IMR-90 (cell line): ENCODE data around the gene PRAC1. TPM values are rescaled to one million over a fixed set of nuclear protein-coding genes. Genes with fewer than 3 reads are reported as not detected.

ENCODE experiments used
- ATAC-seq: fragments of 200-7000 bp; cut with Tn5 transposase; 2 replicates; pipeline ENCODE4 v1.9.1; 2020; ENCODE audit warnings: low read depth, mild to moderate bottlenecking, moderate library complexity
- BruUV-seq: library from RNA; stranded (reverse); fragments of 400-500 nt; replicated peaks from 2 replicates; lab custom pipeline; 2021; lab: Mats Ljungman, UMichigan
- CTCF ChIA-PET: fragments of 300-600 bp; formaldehyde crosslinking; extraction: SDS; loops from one replicate; lab custom pipeline; 2021; ENCODE audit warnings: antibody characterized with exemption; lab: Yijun Ruan, JAX
- POLR2A ChIA-PET: fragments of 300-600 bp; sonication (Branson Sonifier 250); formaldehyde crosslinking; loops from one replicate; lab custom pipeline; 2022; ENCODE audit warnings: antibody characterized with exemption; ENCODE audit not compliant: unreplicated experiment; lab: Charles Lee
- DNase-seq: peaks from one replicate; pipeline ENCODE4 v3.0.0; 2013
- H2AFZ ChIP-seq: replicated peaks from 2 replicates; pipeline ENCODE3; 2013; ENCODE audit warnings: low read length, mild to moderate bottlenecking; ENCODE audit not compliant: poor library complexity
- H2AK5ac ChIP-seq: 2 replicates; pipeline ENCODE4 v1.6.1; 2013; ENCODE audit warnings: low read depth, low read length, inconsistent platforms
- H2AK9ac ChIP-seq: replicated peaks from 2 replicates; pipeline ENCODE3; 2013; ENCODE audit warnings: mild to moderate bottlenecking, low read depth, low read length, moderate library complexity; ENCODE audit not compliant: poor library complexity
- H2BK120ac ChIP-seq: 2 replicates; pipeline ENCODE4 v1.6.1; 2013; ENCODE audit warnings: low read depth, low read length, inconsistent platforms
- H2BK15ac ChIP-seq: 3 replicates; pipeline ENCODE4 v1.6.1; 2013; ENCODE audit warnings: low read depth, low read length, inconsistent platforms
- H2BK20ac ChIP-seq: 2 replicates; pipeline ENCODE4 v1.6.1; 2013; ENCODE audit warnings: low read depth, mild to moderate bottlenecking, inconsistent platforms, low read length, moderate library complexity
- H2BK5ac ChIP-seq: 2 replicates; pipeline ENCODE4 v1.6.1; 2013; ENCODE audit warnings: mild to moderate bottlenecking, low read depth, low read length, inconsistent platforms; ENCODE audit not compliant: poor library complexity, severe bottlenecking
- H3K14ac ChIP-seq: replicated peaks from 2 replicates; pipeline ENCODE4 v1.6.1; 2013; ENCODE audit warnings: low read depth, low read length, inconsistent platforms
- H3K18ac ChIP-seq: 2 replicates; pipeline ENCODE4 v1.6.1; 2013; ENCODE audit warnings: low read depth, low read length, control low read depth
- H3K23ac ChIP-seq: 2 replicates; pipeline ENCODE4 v1.6.1; 2013; ENCODE audit warnings: low read depth, low read length, inconsistent platforms
- H3K27ac ChIP-seq: 2 replicates; pipeline ENCODE4 v1.5.1; 2013; ENCODE audit warnings: mild to moderate bottlenecking, control low read depth, low read length; ENCODE audit not compliant: insufficient read depth
- H3K27me3 ChIP-seq: 2 replicates; pipeline ENCODE4 v1.6.1; 2013; ENCODE audit warnings: low read length; ENCODE audit not compliant: control insufficient read depth, insufficient read depth
- H3K36me3 ChIP-seq: 2 replicates; pipeline ENCODE4 v1.6.1; 2013; ENCODE audit warnings: low read length, mixed read lengths; ENCODE audit not compliant: control insufficient read depth, insufficient read depth
- H3K4ac ChIP-seq: 2 replicates; pipeline ENCODE4 v1.6.1; 2013; ENCODE audit warnings: low read depth, low read length, inconsistent platforms
- H3K4me1 ChIP-seq: 2 replicates; pipeline ENCODE4 v1.6.1; 2013; ENCODE audit warnings: low read length, mixed read lengths; ENCODE audit not compliant: control insufficient read depth, insufficient read depth
- H3K4me2 ChIP-seq: 2 replicates; pipeline ENCODE4 v1.6.1; 2013; ENCODE audit warnings: low read depth, mild to moderate bottlenecking, control low read depth, low read length, moderate library complexity
- H3K4me3 ChIP-seq: 2 replicates; pipeline ENCODE4 v1.5.1; 2013; ENCODE audit warnings: low read depth, mild to moderate bottlenecking, control low read depth, low read length, moderate library complexity; ENCODE audit not compliant: insufficient read depth
- H3K56ac ChIP-seq: 2 replicates; pipeline ENCODE4 v1.6.1; 2013; ENCODE audit warnings: low read length, inconsistent platforms; ENCODE audit not compliant: insufficient read depth; ENCODE audit errors: extremely low read depth
- H3K79me1 ChIP-seq, 2 experiments: 2 replicates each; pipeline ENCODE4 v1.6.1; 2013; ENCODE audit warnings: low read length in 2 of 2, inconsistent platforms in 1 of 2, low read depth in 1 of 2
- H3K9ac ChIP-seq: 2 replicates; pipeline ENCODE4 v1.6.1; 2013; ENCODE audit warnings: low read depth, low read length, control low read depth
- H3K9me1 ChIP-seq: 2 replicates; pipeline ENCODE4 v1.6.1; 2013; ENCODE audit warnings: low read length, inconsistent platforms; ENCODE audit not compliant: insufficient read depth
- H3K9me3 ChIP-seq: 2 replicates; pipeline ENCODE4 v1.6.1; 2013; ENCODE audit warnings: low read length; ENCODE audit not compliant: control insufficient read depth, insufficient read depth
- H4K20me1 ChIP-seq: 2 replicates; pipeline ENCODE4 v1.6.1; 2013; ENCODE audit warnings: low read length, inconsistent platforms; ENCODE audit not compliant: insufficient read depth
- H4K5ac ChIP-seq: 2 replicates; pipeline ENCODE4 v1.6.1; 2013; ENCODE audit warnings: mild to moderate bottlenecking, low read depth, low read length, control low read depth
- H4K8ac ChIP-seq, 2 experiments: 2 replicates each; pipeline ENCODE4 v1.6.1; 2013; ENCODE audit warnings: low read depth in 2 of 2, low read length in 2 of 2, control low read depth in 1 of 2, inconsistent platforms in 1 of 2
- H4K91ac ChIP-seq: 2 replicates; pipeline ENCODE4 v1.6.1; 2013; ENCODE audit warnings: low read depth, low read length, inconsistent platforms; ENCODE audit not compliant: insufficient read depth
- CEBPB ChIP-seq: IDR thresholded peaks from 2 replicates; pipeline ENCODE4 v1.6.1; 2012; ENCODE audit warnings: low read depth, low read length, improper control_type of control experiment
- FOS ChIP-seq: fragments of 150-350 bp; IDR thresholded peaks from 2 replicates; pipeline ENCODE4 v1.6.1; 2016; ENCODE audit warnings: low read depth, low read length
- MAFK ChIP-seq: IDR thresholded peaks from 2 replicates; pipeline ENCODE4 v1.6.1; 2012; ENCODE audit warnings: low read depth, low read length, improper control_type of control experiment
- MAZ ChIP-seq: IDR thresholded peaks from 2 replicates; pipeline ENCODE4 v1.6.1; 2012; ENCODE audit warnings: low read depth, mild to moderate bottlenecking, low read length, improper control_type of control experiment, moderate library complexity, borderline replicate concordance
- MXI1 ChIP-seq: IDR thresholded peaks from 2 replicates; pipeline ENCODE4 v1.6.1; 2012; ENCODE audit warnings: low read depth, mild to moderate bottlenecking, low read length, moderate library complexity, borderline replicate concordance
- RAD21 ChIP-seq: IDR thresholded peaks from 2 replicates; pipeline ENCODE4 v1.6.1; 2012; ENCODE audit warnings: low read length, improper control_type of control experiment
- RCOR1 ChIP-seq: IDR thresholded peaks from 2 replicates; pipeline ENCODE4 v1.6.1; 2012; ENCODE audit warnings: mild to moderate bottlenecking, low read length, improper control_type of control experiment; ENCODE audit not compliant: insufficient replicate concordance
- RFX5 ChIP-seq: IDR thresholded peaks from 2 replicates; pipeline ENCODE4 v1.8.0; 2012; ENCODE audit warnings: low read depth, mild to moderate bottlenecking, low read length, moderate library complexity
- SMC3 ChIP-seq: fragments of 150-350 bp; IDR thresholded peaks from 2 replicates; pipeline ENCODE4 v1.6.1; 2016; ENCODE audit warnings: low read depth, mild to moderate bottlenecking, antibody characterized with exemption, low read length, moderate library complexity
- WGBS, 2 experiments: methylation state at CpG; one replicate each; pipeline versions ENCODE4 v1.1.5 to v1.1.7; 2013; ENCODE audit warnings: missing lambda C conversion rate in 2 of 2; ENCODE audit not compliant: insufficient read length in 1 of 2; ENCODE audit errors: extremely low coverage in 2 of 2; 5-methylcytosine and 5-hydroxymethylcytosine counted together
- dilution Hi-C: fragments of 300-500 bp; cut with HindIII; formaldehyde crosslinking; loops from one replicate; pipeline ENCODE4 v1.14.3; 2018; ENCODE audit warnings: low sequenced_read_pairs; ENCODE audit not compliant: unreplicated experiment
- in situ Hi-C: fragments of 300-500 bp; cut with MboI; formaldehyde crosslinking; loops from 3 replicates; pipeline ENCODE4 v1.14.3; 2019; ENCODE audit warnings: low sequenced_read_pairs, inconsistent platforms, mixed read lengths
- intact Hi-C: fragments of 100-400 bp; cut with micrococcal nuclease; formaldehyde crosslinking; loops from 2 replicates; pipeline ENCODE4 v1.10.0; 2022
- polyA plus RNA-seq, 3 experiments: library from polyadenylated mRNA; depleted of rRNA; stranded (reverse); fragments of >200 nt; gene quantifications; 2 replicates each; pipeline ENCODE4 v1.2.3, GENCODE V29; 2012; ENCODE audit warnings: low replicate concordance in 1 of 3
- total RNA-seq: library from RNA; depleted of rRNA; stranded (reverse); fragments of >200 nt; gene quantifications from 2 replicates; pipeline ENCODE4 v1.2.3, GENCODE V29; 2012
- TF ChIP-seq, protein P1 (sequence below): fragments of 150-350 bp; IDR thresholded peaks from 2 replicates; pipeline ENCODE4 v1.6.1; 2017; ENCODE audit warnings: mild to moderate bottlenecking, antibody characterized with exemption, low read length, low read depth
- TF ChIP-seq, protein P2 (sequence below): fragments of 150-350 bp; IDR thresholded peaks from 2 replicates; pipeline ENCODE4 v1.6.1; 2016; ENCODE audit warnings: low read depth, mild to moderate bottlenecking, low read length, moderate library complexity, borderline replicate concordance
- TF ChIP-seq, protein P3 (sequence below): conservative IDR thresholded peaks from 2 replicates; pipeline ENCODE4 v1.5.1; 2012; ENCODE audit warnings: mild to moderate bottlenecking, low read depth, low read length, improper control_type of control experiment

Gene PRAC1
- total and polyA plus RNA-seq, 2 of the 4 experiments (the other 2 are of a cell fraction), result not detected

DNA sequence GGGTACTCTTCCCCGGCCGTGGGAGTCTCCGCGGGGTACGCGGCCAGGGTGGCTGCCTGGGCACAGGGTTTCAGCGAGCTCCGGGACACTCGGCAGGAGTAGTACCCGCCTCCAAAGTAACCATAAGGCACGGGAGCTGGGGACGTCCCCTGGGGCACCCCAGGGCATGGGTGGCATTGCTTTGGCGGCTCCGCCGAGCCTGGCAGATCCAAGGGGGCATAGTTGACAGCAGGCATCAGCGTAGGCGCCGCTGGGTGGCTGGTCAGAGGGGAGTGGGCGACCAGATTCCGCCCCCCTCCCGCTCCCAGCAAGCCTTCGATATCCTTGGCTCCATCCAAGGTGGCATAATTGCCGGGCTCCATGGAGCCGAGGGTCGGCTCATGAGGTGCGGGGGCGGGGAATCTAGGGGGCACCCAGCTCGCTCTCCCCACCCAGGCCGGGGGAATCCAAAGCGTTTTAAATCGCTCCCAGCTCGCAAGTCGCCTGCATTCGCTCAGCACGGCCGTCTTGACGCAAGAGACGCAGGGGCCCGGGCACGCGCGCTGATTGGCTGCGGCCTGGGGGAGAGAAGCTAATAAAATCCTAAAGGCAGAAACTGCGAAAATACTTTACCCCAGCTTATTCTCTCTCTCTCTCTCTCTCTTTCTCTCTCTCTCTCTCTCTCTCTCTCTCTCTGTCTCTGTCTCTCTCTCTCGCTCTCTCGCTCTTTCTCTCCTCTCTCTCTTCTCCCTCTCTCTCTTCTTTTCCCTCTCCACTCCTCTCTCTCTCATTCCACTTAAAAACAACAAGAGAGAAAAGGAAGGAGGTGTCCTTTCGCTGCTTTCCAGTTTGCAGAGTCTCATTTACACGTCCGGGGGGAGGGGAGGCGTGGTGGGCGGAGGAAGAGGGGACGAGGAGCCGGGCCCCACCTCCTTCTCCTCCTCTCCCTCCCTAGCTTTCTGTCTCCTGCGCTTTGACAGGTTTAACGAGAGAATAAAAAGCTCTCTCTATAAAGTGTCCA is 6.2 kb upstream of the PRAC1 start, which contains the start of gene HOXB13:
TSS of gene HOXB13 (minus strand) at position 519 of the 1,000 bp plus-strand sequence. CDS start at position 362, 157 bp downstream.
- H2BK120ac ChIP-seq, result no peak within 1 kb of the TSS
- H4K8ac ChIP-seq, result no peak within 1 kb of the TSS
- H3K9ac ChIP-seq, result no peak within 1 kb of the TSS
- H2AFZ ChIP-seq, result peak within 1 kb of the TSS; percentile 18
- no peak within 1 kb of the TSS for H3K18ac ChIP-seq
- no peak within 1 kb of the TSS for H2BK15ac ChIP-seq
- H3K4me1 ChIP-seq, result no peaks in the 10 kb centered on the region
- no peak within 1 kb of the TSS for H2AK5ac ChIP-seq
- H3K23ac ChIP-seq, result no peak within 1 kb of the TSS
- dilution Hi-C loops (no loop called here), intact Hi-C loops (loop anchor here (10.0 kb wide), 1 partner anchor 306 kb away; no protein-coding TSS in a partner anchor), in situ Hi-C loops (loop anchor here (5.0 to 10.0 kb wide), 3 partner anchors 74 to 306 kb away; no protein-coding TSS in a partner anchor)
- DNase-seq, result peak; percentile 39
- no peak within 1 kb of the TSS for H2BK5ac ChIP-seq
- H3K27ac ChIP-seq, result no peak within 1 kb of the TSS
- no peaks in the 10 kb centered on the region for H3K9me1 ChIP-seq
- POLR2A ChIA-PET, result interaction anchor here (0.6 kb wide), 3 partner anchors 9 to 464 kb away, joined by 3 read pairs; no protein-coding TSS in a partner anchor
- no peak within 1 kb of the TSS for H3K4ac ChIP-seq
- H3K36me3 ChIP-seq, result no peaks in the 10 kb centered on the region
- peak within 1 kb of the TSS; percentile 46; the same call in 1 of the 2 replicates for H3K4me2 ChIP-seq
- H4K5ac ChIP-seq, result no peak within 1 kb of the TSS
- WGBS, 2 experiments, result 10% methylated on average over 22 of the region's 55 CpGs; no CpG with 5 or more reads in 1 of the 2 experiments
- peaks cover 92% of the 10 kb centered on the region for H3K27me3 ChIP-seq
- H3K79me1 ChIP-seq, result no peaks in the 10 kb centered on the region
- CTCF ChIA-PET, result interaction anchor here (0.6 to 1.1 kb wide), 2 partner anchors 62 to 485 kb away, joined by 3 to 4 read pairs; no protein-coding TSS in a partner anchor
- H3K14ac ChIP-seq, result no peak within 1 kb of the TSS
- ATAC-seq, result peak; percentile 63
- H4K20me1 ChIP-seq, result 0 out of 2 replicates have a peak, but pooled peaks cover 14% of the 10 kb centered on the region
- H3K56ac ChIP-seq, result no peak within 1 kb of the TSS
- H4K91ac ChIP-seq, result no peak within 1 kb of the TSS
- BruUV-seq, result no TSS peak
- H3K9me3 ChIP-seq, result peaks cover 6% of the 10 kb centered on the region; the same call in 1 of the 2 replicates
- no peak within 1 kb of the TSS for H2AK9ac ChIP-seq
- peak within 1 kb of the TSS; percentile 27; the same call in 1 of the 2 replicates for H3K4me3 ChIP-seq
- H2BK20ac ChIP-seq, result no peak within 1 kb of the TSS
- TF ChIP-seq MAFK, result no peak
- no peak for TF ChIP-seq RFX5
- TF ChIP-seq SMC3, result no peak
- TF ChIP-seq MAZ, result no peak
- TF ChIP-seq, protein P1, sequence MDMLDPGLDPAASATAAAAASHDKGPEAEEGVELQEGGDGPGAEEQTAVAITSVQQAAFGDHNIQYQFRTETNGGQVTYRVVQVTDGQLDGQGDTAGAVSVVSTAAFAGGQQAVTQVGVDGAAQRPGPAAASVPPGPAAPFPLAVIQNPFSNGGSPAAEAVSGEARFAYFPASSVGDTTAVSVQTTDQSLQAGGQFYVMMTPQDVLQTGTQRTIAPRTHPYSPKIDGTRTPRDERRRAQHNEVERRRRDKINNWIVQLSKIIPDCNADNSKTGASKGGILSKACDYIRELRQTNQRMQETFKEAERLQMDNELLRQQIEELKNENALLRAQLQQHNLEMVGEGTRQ, result no peak
- TF ChIP-seq, protein P2, sequence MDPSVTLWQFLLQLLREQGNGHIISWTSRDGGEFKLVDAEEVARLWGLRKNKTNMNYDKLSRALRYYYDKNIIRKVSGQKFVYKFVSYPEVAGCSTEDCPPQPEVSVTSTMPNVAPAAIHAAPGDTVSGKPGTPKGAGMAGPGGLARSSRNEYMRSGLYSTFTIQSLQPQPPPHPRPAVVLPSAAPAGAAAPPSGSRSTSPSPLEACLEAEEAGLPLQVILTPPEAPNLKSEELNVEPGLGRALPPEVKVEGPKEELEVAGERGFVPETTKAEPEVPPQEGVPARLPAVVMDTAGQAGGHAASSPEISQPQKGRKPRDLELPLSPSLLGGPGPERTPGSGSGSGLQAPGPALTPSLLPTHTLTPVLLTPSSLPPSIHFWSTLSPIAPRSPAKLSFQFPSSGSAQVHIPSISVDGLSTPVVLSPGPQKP, result no peak
- TF ChIP-seq, protein P3, sequence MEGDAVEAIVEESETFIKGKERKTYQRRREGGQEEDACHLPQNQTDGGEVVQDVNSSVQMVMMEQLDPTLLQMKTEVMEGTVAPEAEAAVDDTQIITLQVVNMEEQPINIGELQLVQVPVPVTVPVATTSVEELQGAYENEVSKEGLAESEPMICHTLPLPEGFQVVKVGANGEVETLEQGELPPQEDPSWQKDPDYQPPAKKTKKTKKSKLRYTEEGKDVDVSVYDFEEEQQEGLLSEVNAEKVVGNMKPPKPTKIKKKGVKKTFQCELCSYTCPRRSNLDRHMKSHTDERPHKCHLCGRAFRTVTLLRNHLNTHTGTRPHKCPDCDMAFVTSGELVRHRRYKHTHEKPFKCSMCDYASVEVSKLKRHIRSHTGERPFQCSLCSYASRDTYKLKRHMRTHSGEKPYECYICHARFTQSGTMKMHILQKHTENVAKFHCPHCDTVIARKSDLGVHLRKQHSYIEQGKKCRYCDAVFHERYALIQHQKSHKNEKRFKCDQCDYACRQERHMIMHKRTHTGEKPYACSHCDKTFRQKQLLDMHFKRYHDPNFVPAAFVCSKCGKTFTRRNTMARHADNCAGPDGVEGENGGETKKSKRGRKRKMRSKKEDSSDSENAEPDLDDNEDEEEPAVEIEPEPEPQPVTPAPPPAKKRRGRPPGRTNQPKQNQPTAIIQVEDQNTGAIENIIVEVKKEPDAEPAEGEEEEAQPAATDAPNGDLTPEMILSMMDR, result no peak
- TF ChIP-seq MXI1, result no peak
- no peak for TF ChIP-seq RAD21
- TF ChIP-seq CEBPB, result no peak
- no peak for TF ChIP-seq FOS
- no peak for TF ChIP-seq RCOR1
